NCI-H2227 (cell line): ENCODE measurements around the gene SH3BP2.
"Not testable (repeated sequence)": the region's sequence is repeated elsewhere in the genome, so short reads cannot be mapped to it uniquely, and the experiment has no call there.

Experiments used
- DNase-seq: peaks from one replicate; lab custom pipeline; 2025; ENCODE audit not compliant: unreplicated experiment; lab: John Stamatoyannopoulos, UW

SH3BP2 gene

DNA sequence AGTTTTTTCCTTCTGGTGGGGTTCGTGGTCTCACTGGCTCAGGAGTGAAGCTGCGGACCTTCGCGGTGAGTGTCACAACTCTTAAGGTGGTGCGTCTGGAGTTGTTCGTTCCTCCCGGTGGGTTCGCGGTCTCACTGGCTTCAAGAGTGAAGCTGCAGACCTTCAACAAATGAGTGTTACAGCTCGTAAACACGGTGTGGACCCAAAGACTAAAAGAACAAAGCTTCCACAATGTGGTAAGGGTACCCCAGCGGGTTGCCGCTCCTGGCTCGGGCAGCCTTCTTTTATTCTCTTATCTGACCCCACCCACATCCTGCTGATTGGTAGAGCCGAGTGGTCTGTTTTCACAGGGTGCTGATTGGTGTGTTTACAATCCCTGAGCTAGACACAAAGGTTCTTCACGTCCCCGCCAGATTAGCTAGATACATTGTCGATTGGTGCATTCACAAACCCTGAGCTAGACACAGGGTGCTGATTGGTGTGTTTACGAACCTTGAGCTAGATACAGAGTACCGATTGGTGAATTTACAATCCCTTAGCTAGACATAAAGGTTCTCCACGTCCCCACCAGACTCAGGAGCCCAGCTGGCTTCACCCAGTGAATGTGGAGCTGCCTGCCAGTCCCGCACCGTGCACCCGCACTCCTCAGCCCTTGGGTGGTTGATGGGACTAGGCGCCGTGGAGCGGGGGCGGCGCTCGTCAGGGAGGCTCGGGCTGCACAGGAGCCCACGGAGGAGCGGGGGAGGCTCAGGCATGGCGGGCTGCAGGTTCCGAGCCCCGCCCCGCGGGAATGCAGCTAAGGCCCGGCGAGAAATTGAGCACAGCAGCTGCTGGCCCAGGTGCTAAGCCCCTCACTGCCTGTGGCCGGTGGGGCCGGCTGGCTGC, 30.2 kb upstream of the SH3BP2 start:
- not testable (repeated sequence) for DNase-seq

DNA sequence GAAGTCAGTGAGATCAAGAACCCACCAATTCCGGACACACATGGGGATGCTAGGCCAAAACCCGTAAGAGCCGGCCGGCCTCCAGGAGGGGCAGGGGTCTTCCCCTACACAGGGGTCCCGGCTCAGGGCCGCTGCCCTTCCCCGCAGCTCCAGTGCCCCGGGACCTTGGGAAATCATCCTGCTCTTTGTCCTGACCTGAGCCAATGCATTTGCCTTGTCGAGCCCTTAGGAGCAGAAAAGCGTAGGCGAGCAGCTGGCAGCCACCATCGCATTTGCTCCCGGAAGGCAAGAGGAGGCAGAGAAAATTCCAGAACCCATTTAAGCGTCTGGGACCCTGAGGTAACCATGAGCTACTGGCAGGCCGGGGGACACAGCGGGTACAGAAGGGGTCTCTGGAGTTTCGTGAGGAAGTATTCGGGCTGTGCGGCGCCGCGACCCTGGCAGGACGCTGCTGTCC, 29.3 kb upstream of the SH3BP2 start:
- DNase-seq = no peak

- DNase-seq = no peak
Observed at GRCh38 chr4:2765832-2766526, 26.9 kb upstream of the SH3BP2 start.

GRCh38 chr4:2767046-2767704, 25.7 kb upstream of the SH3BP2 start:
- no peak for DNase-seq

DNA sequence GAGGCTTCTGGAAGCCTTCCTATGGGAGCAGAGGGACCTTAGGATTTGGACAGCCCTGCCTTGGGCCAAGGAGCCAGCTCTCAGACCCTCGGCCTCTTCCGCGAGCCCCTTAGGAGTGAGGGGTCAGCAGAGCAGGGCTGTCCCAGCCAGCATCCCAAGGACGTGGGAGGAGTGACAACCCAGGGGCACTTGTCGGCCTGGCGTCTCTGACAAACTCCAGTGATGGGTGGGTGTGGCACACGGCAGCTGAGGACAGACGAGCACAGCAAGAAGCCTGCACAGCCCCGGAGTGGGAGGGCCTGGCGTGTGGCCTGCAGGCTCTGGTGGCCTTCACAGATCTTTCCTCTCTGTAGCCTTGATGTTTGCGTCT, 25.2 kb upstream of the SH3BP2 start:
- peak; percentile 7 for DNase-seq

GRCh38 chr4:2768124-2768523, 24.8 kb upstream of the SH3BP2 start:
- no peak for DNase-seq

GRCh38 chr4:2768921-2769336, 24.0 kb upstream of the SH3BP2 start:
- no peak for DNase-seq

DNA sequence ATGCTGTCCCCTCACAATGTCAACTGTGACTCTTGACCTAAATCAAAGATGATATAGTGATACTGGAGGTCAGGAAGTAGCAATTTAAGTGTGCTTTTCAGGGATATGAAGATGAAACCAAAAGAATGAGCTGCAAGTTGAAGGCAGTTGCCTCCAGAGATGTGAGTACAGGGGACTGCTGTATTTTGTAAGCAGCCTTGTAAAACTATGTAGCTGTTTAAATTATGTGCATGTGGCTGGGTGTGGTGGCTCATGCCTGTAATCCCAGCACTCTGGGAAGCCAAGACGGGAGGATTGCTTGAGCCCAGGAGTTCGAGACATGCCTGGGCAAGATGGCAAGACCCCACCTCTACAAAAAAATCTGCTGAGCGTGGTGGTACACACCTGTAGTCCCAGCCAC, 21.6 kb upstream of the SH3BP2 start:
- DNase-seq = no peak

DNA sequence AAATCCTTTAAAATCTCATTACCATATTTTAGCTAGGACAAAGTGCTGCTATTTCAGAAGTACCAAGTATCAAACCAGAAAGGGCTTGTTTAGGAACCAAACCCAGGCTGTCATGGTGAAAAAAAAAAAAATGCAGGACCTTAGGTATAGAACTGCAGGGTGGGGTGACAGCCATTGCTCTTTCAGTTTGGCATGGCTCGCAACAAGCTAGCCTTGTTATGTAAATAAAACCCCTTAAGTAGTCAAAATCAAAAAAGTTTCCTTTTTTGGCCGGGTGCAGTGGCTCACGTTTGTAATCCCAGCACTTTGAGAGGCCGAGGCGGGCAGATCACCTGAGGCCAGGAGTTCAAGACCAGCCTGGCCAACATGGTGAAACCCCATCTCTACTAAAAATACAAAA, 12.2 kb upstream of the SH3BP2 start:
- not testable (repeated sequence) for DNase-seq

- DNase-seq = no peak
Observed at GRCh38 chr4:2781911-2782310, 11.0 kb upstream of the SH3BP2 start.

DNA sequence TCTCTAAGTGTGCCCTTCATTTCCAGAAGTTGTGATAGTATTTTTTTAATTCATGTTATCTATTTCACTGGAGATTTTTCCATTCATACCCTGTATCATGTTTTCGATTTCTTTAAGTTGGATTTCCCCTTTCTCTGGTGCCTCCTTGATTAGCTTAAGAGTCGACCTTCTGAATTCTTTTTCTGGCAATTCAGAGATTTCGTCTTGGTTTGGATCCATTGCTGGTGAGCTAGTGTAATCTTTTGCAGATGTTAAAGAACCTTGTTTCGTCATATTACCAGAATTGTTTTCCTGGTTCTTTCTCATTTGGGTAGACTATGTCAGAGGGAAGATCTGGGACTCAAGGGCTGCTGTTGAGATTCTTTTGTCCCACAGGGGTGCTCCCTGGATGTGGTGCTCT, 9.1 kb upstream of the SH3BP2 start:
- no peak for DNase-seq

GRCh38 chr4:2785613-2786012, 7.3 kb upstream of the SH3BP2 start:
- no peak for DNase-seq

- no peak for DNase-seq
Observed at GRCh38 chr4:2786152-2786671, 6.7 kb upstream of the SH3BP2 start.

DNA sequence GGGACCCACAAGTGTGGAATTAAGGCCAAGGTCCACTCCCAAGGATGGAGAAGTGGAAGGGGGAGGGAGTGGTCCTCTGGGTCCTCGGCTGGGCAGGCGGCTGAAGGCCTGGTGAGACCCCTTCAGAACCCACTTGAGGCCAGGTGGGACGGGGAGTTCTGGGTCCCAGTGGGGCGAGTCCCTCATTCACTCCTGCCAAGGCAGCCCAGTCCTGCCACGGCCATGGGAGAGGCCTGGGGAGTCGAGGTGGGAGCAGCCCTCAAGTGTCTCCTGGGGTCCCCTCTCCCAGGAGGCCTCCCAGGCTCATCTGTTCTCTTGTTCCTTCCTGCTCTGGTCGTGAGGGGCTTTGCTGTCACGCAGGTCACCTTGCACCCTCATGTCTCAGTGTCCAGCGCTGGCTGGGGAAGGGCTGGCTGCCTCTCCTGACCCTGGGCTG, 6.1 kb upstream of the SH3BP2 start:
- DNase-seq = no peak

- DNase-seq = no peak
Observed at GRCh38 chr4:2787230-2788100, 5.4 kb upstream of the SH3BP2 start.

DNA sequence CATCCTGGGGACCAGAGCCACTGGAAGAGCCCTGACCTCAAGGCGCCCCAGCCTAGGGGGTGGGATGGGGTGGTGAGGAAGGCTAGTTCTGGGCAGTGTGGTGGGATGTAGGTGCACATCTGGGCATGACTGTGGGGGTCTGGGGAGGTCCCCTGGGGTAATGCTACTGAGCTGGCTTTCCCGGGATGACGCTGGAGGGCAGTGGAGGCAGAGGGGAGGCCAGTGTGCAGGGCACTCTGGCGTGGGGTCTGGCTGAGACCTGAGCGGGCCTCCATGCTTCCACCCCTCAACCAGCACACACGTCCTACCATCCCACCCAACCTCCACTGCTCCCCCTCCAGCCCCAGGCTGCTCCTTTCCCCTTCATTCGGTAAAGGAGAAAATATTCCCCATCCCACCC, 4.8 kb upstream of the SH3BP2 start:
- no peak for DNase-seq

- no peak for DNase-seq
Observed at GRCh38 chr4:2788532-2789103, 4.3 kb upstream of the SH3BP2 start.

DNA sequence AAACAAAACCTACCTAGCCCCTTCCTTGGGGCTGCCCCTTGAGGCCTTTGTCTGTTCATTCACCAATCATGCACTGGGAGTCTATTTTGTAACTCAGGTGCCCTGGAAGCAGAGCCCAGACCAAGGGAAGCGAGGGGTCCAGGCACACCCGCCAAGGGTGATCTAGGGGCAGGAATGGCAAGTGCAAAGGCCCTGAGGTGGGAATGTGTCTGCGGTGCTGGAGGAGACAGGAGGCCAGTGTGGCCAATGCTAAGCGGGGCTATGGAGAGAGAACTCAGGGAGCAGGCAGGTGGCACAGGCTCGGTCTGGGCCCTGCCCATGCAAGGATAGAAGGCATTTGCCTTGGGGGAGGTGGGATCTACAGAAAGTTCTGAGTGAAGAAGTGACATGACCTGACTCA, 3.5 kb upstream of the SH3BP2 start:
- DNase-seq = no peak

GRCh38 chr4:2789793-2790582, 2.9 kb upstream of the SH3BP2 start:
- DNase-seq = no peak
